ENCODE results near the gene CD63.

CD63 gene

GRCh38 chr12:55707841-55708694 is 20.7 kb downstream of the CD63 start, which contains the start of gene ITGA7:
Gene ITGA7, minus strand, starts transcription at chr12:55707904. Its CDS starts 222 bp downstream, at chr12:55707682.
- FAIRE-seq, result no peak
- DNase-seq (ENCODE audit: extremely low spot score, insufficient read length, low read depth), result no peak

GRCh38 chr12:55707219-55707671 is 21.6 kb downstream of the CD63 start:
- no peak for DNase-seq (ENCODE audit: extremely low spot score, insufficient read length, low read depth)
- FAIRE-seq, result no peak

- no peak for FAIRE-seq
Measured at GRCh38 chr12:55706568-55707218, 22.1 kb downstream of the CD63 start.

GRCh38 chr12:55705782-55706402 is 22.9 kb downstream of the CD63 start:
- FAIRE-seq, result no peak
- DNase-seq (ENCODE audit: extremely low spot score, insufficient read length, low read depth), result no peak

More at GRCh38 chr12:55706568-55707218, 22.1 kb downstream of the CD63 start:
- DNase-seq (ENCODE audit: extremely low spot score, insufficient read length, low read depth), result no peak

GRCh38 chr12:55704824-55705718 is 23.7 kb downstream of the CD63 start:
- no peak for FAIRE-seq
- no peak for DNase-seq (ENCODE audit: extremely low spot score, insufficient read length, low read depth)

GRCh38 chr12:55703901-55704761 is 24.7 kb downstream of the CD63 start:
- no peak for DNase-seq (ENCODE audit: extremely low spot score, insufficient read length, low read depth)
- FAIRE-seq, result no peak

GRCh38 chr12:55703288-55703687 is 25.5 kb downstream of the CD63 start:
- DNase-seq (ENCODE audit: extremely low spot score, insufficient read length, low read depth), result no peak

GRCh38 chr12:55702861-55703260 is 25.9 kb downstream of the CD63 start:
- DNase-seq (ENCODE audit: extremely low spot score, insufficient read length, low read depth) (no peak), FAIRE-seq (no peak)

More at GRCh38 chr12:55703288-55703687, 25.5 kb downstream of the CD63 start:
- FAIRE-seq, result no peak

- FAIRE-seq (no peak), DNase-seq (ENCODE audit: extremely low spot score, insufficient read length, low read depth) (no peak)
Measured at GRCh38 chr12:55700255-55701018, 28.4 kb downstream of the CD63 start.

GRCh38 chr12:55699471-55700055 is 29.2 kb downstream of the CD63 start:
- FAIRE-seq, result no peak
- no peak for DNase-seq (ENCODE audit: extremely low spot score, insufficient read length, low read depth)

GRCh38 chr12:55698965-55699364 is 29.8 kb downstream of the CD63 start:
- FAIRE-seq, result no peak
- DNase-seq (ENCODE audit: extremely low spot score, insufficient read length, low read depth), result no peak

- FAIRE-seq (no peak), DNase-seq (ENCODE audit: extremely low spot score, insufficient read length, low read depth) (no peak)
Measured at GRCh38 chr12:55698241-55698955, 30.4 kb downstream of the CD63 start.

- no peak for FAIRE-seq
- DNase-seq (ENCODE audit: extremely low spot score, insufficient read length, low read depth), result no peak
Measured at GRCh38 chr12:55697686-55698085, 31.1 kb downstream of the CD63 start.

- FAIRE-seq (no peak), DNase-seq (ENCODE audit: extremely low spot score, insufficient read length, low read depth) (no peak)
Measured at GRCh38 chr12:55696796-55697462, 31.9 kb downstream of the CD63 start.

GRCh38 chr12:55696141-55696540 is 32.7 kb downstream of the CD63 start:
- no peak for FAIRE-seq
- DNase-seq (ENCODE audit: extremely low spot score, insufficient read length, low read depth), result no peak

GRCh38 chr12:55695349-55695748 is 33.5 kb downstream of the CD63 start:
- FAIRE-seq (no peak), DNase-seq (ENCODE audit: extremely low spot score, insufficient read length, low read depth) (no peak)

GRCh38 chr12:55694651-55695050 is 34.2 kb downstream of the CD63 start:
- FAIRE-seq (no peak), DNase-seq (ENCODE audit: extremely low spot score, insufficient read length, low read depth) (no peak)
